SK-N-SH treated with all-trans-retinoic acid at 6 μM for 48 hours (cell line): Measurements from ENCODE around the gene DOCK9.

Source experiments
- ATAC-seq: fragments of 200-7000 bp; cut with Tn5 transposase; 3 replicates; pipeline ENCODE4 v1.9.1; 2020; ENCODE audit warnings: mild to moderate bottlenecking, moderate library complexity
- ARNTL ChIP-seq: fragments of 450-650 bp; formaldehyde crosslinking; IDR thresholded peaks from 2 replicates; pipeline ENCODE4 v1.5.0; 2020; ENCODE audit warnings: low read depth, mild to moderate bottlenecking, moderate library complexity, borderline replicate concordance
- BACH2 ChIP-seq: fragments of 250-450 bp; sonication (Bioruptor Pico); IDR thresholded peaks from 2 replicates; pipeline ENCODE4 v1.9.0; 2021; ENCODE audit warnings: mild to moderate bottlenecking, borderline replicate concordance
- CREB5 ChIP-seq: fragments of 250-450 bp; sonication (Bioruptor Pico); IDR thresholded peaks from 2 replicates; pipeline ENCODE4 v1.5.1; 2020; ENCODE audit warnings: low read depth, mild to moderate bottlenecking, moderate library complexity
- CSDC2 ChIP-seq: fragments of 250-450 bp; sonication (Bioruptor Pico); IDR thresholded peaks from 2 replicates; pipeline ENCODE4 v1.5.0; 2020; ENCODE audit warnings: mild to moderate bottlenecking, moderate library complexity
- CSRNP3 ChIP-seq: fragments of 250-450 bp; sonication (Bioruptor Pico); IDR thresholded peaks from 2 replicates; pipeline ENCODE4 v1.5.1; 2021; ENCODE audit warnings: mild to moderate bottlenecking, moderate library complexity
- ESRRG ChIP-seq: fragments of 250-450 bp; sonication (Bioruptor Pico); IDR thresholded peaks from 2 replicates; pipeline ENCODE4 v1.6.1; 2021; ENCODE audit warnings: mild to moderate bottlenecking
- GLIS3 ChIP-seq: fragments of 250-450 bp; sonication (Bioruptor Pico); IDR thresholded peaks from 2 replicates; pipeline ENCODE4 v1.5.0; 2020; ENCODE audit warnings: mild to moderate bottlenecking, moderate library complexity
- ISL1 ChIP-seq: fragments of 250-450 bp; sonication (Bioruptor Pico); IDR thresholded peaks from 2 replicates; pipeline ENCODE4 v2.1.2; 2022; ENCODE audit warnings: mild to moderate bottlenecking, moderate library complexity
- OSR1 ChIP-seq: fragments of 250-450 bp; sonication (Bioruptor Pico); IDR thresholded peaks from 2 replicates; pipeline ENCODE4 v1.8.0; 2022; ENCODE audit warnings: moderate library complexity, mild to moderate bottlenecking, inconsistent platforms
- PATZ1 ChIP-seq: fragments of 250-450 bp; sonication (Bioruptor Pico); IDR thresholded peaks from 2 replicates; pipeline ENCODE4 v1.8.0; 2020; ENCODE audit warnings: mild to moderate bottlenecking, moderate library complexity, borderline replicate concordance
- PPARA ChIP-seq: fragments of 250-450 bp; sonication (Bioruptor Pico); IDR thresholded peaks from 2 replicates; pipeline ENCODE4 v1.5.0; 2020; ENCODE audit warnings: mild to moderate bottlenecking, borderline replicate concordance
- RARB ChIP-seq: fragments of 250-450 bp; sonication (Bioruptor Pico); IDR thresholded peaks from 2 replicates; pipeline ENCODE4 v1.8.0; 2021; ENCODE audit warnings: mild to moderate bottlenecking, moderate library complexity
- SNAI2 ChIP-seq: fragments of 250-450 bp; sonication (Bioruptor Pico); IDR thresholded peaks from 2 replicates; pipeline ENCODE4 v1.5.0; 2020; ENCODE audit warnings: mild to moderate bottlenecking, moderate library complexity
- TCF4 ChIP-seq: fragments of 250-450 bp; sonication (Bioruptor Pico); IDR thresholded peaks from 2 replicates; pipeline ENCODE4 v1.8.0; 2021; ENCODE audit warnings: mild to moderate bottlenecking, moderate library complexity, borderline replicate concordance
- TOX ChIP-seq: fragments of 250-450 bp; sonication (Bioruptor Pico); IDR thresholded peaks from 2 replicates; pipeline ENCODE4 v1.8.0; 2021; ENCODE audit warnings: mild to moderate bottlenecking, moderate library complexity, borderline replicate concordance
- TSHZ2 ChIP-seq: fragments of 250-450 bp; sonication (Bioruptor Pico); IDR thresholded peaks from 2 replicates; pipeline ENCODE4 v1.5.0; 2020; ENCODE audit warnings: mild to moderate bottlenecking, moderate library complexity
- ZC3H10 ChIP-seq: fragments of 250-450 bp; sonication (Bioruptor Pico); IDR thresholded peaks from 2 replicates; pipeline ENCODE4 v1.5.1; 2021; ENCODE audit warnings: mild to moderate bottlenecking, moderate library complexity
- ZFP3 ChIP-seq: fragments of 250-450 bp; sonication (Bioruptor Pico); IDR thresholded peaks from 2 replicates; pipeline ENCODE4 v1.5.0; 2020; ENCODE audit warnings: mild to moderate bottlenecking, moderate library complexity
- ZNF565 ChIP-seq: fragments of 450-650 bp; formaldehyde crosslinking; conservative IDR thresholded peaks from 2 replicates; pipeline ENCODE4 v1.5.0; 2020; ENCODE audit warnings: low read depth, mild to moderate bottlenecking, moderate library complexity
- ZNF70 ChIP-seq: fragments of 450-650 bp; formaldehyde crosslinking; IDR thresholded peaks from 2 replicates; pipeline ENCODE4 v1.5.0; 2020; ENCODE audit warnings: mild to moderate bottlenecking, moderate library complexity
- ZNF8 ChIP-seq: fragments of 450-650 bp; formaldehyde crosslinking; IDR thresholded peaks from 2 replicates; pipeline ENCODE4 v1.5.0; 2020; ENCODE audit warnings: mild to moderate bottlenecking, moderate library complexity

Gene DOCK9

GRCh38 chr13:98909016-98909415, 68.8 kb downstream of the DOCK9 start:
- no peak for TF ChIP-seq CSRNP3 (CRISPR knock-in tag)
- no peak for TF ChIP-seq TOX (CRISPR knock-in tag)
- no peak for TF ChIP-seq PATZ1 (CRISPR knock-in tag)
- TF ChIP-seq ZC3H10 (CRISPR knock-in tag) = no peak
- TF ChIP-seq RARB (CRISPR knock-in tag) = no peak
- no peak for TF ChIP-seq ZNF565 (CRISPR knock-in tag)
- no peak for TF ChIP-seq ZNF8 (CRISPR knock-in tag)
- no peak for TF ChIP-seq OSR1
- no peak for TF ChIP-seq ARNTL (CRISPR knock-in tag)
- no peak for TF ChIP-seq PPARA (CRISPR knock-in tag)
- no peak for TF ChIP-seq ESRRG (CRISPR knock-in tag)
- TF ChIP-seq ZFP3 (CRISPR knock-in tag) = no peak
- TF ChIP-seq CSDC2 (CRISPR knock-in tag) = no peak
- TF ChIP-seq, all 23 proteins: peak for 0
- ATAC-seq = no peak

GRCh38 chr13:98906746-98907502, 70.9 kb downstream of the DOCK9 start:
- TF ChIP-seq SNAI2 (CRISPR knock-in tag) = no peak
- no peak for TF ChIP-seq OSR1
- no peak for TF ChIP-seq TOX (CRISPR knock-in tag)
- no peak for TF ChIP-seq ZNF70 (CRISPR knock-in tag)
- TF ChIP-seq CSRNP3 (CRISPR knock-in tag) = no peak
- TF ChIP-seq TCF4 = no peak
- no peak for TF ChIP-seq ZFP3 (CRISPR knock-in tag)
- no peak for TF ChIP-seq ZNF565 (CRISPR knock-in tag)
- TF ChIP-seq CREB5 = no peak
- TF ChIP-seq ZC3H10 (CRISPR knock-in tag) = no peak
- TF ChIP-seq TSHZ2 = no peak
- TF ChIP-seq BACH2 (CRISPR knock-in tag) = no peak
- TF ChIP-seq RARB (CRISPR knock-in tag) = no peak
- no peak for TF ChIP-seq ARNTL (CRISPR knock-in tag)
- TF ChIP-seq ZNF8 (CRISPR knock-in tag) = no peak
- no peak for TF ChIP-seq PPARA (CRISPR knock-in tag)
- no peak for TF ChIP-seq ESRRG (CRISPR knock-in tag)
- TF ChIP-seq ISL1 (CRISPR knock-in tag) = no peak
- no peak for TF ChIP-seq PATZ1 (CRISPR knock-in tag)
- no peak for TF ChIP-seq GLIS3
- ATAC-seq = no peak
